B cell (primary cell): ENCODE measurements around the gene PI4KA.
"Not testable (repeated sequence)": the region's sequence is repeated elsewhere in the genome, so short reads cannot be mapped to it uniquely, and the experiment has no call there.

ENCODE experiments used
- EZH2 ChIP-seq: IDR thresholded peaks from 2 replicates; pipeline ENCODE4 v1.6.1; 2012; ENCODE audit warnings: borderline replicate concordance, low read depth, mild to moderate bottlenecking, moderate library complexity, low read length; ENCODE audit not compliant: insufficient read depth, poor library complexity, severe bottlenecking
- TF ChIP-seq, protein P1 (sequence below): fragments of 200-600 bp; IDR thresholded peaks from one replicate; pipeline ENCODE4 v1.8.0; 2022; ENCODE audit warnings: antibody characterized with exemption, mild to moderate bottlenecking

DNA sequence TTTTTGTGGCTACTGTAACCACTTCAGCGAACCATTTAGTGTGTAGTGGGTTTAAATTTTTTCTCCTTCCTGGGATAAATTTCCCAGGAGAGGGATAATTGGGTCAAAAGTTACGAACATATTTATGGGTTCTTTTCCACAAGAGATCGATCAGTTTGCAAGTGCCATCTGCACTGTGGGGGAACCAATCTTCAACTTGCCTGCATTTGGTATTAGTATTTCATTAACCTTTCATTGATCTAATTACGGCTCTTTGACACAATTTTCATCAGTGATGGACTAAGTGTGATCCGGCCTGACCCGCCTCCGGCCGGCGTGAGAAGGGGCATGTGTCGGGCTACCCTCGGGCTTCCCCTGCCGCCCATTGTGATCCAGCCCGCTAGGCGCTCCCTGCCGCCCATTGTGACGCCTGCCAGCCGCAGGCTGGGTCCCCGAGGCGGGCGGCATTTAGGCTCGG lies 156.9 kb downstream of the PI4KA start:
- TF ChIP-seq, protein P1, sequence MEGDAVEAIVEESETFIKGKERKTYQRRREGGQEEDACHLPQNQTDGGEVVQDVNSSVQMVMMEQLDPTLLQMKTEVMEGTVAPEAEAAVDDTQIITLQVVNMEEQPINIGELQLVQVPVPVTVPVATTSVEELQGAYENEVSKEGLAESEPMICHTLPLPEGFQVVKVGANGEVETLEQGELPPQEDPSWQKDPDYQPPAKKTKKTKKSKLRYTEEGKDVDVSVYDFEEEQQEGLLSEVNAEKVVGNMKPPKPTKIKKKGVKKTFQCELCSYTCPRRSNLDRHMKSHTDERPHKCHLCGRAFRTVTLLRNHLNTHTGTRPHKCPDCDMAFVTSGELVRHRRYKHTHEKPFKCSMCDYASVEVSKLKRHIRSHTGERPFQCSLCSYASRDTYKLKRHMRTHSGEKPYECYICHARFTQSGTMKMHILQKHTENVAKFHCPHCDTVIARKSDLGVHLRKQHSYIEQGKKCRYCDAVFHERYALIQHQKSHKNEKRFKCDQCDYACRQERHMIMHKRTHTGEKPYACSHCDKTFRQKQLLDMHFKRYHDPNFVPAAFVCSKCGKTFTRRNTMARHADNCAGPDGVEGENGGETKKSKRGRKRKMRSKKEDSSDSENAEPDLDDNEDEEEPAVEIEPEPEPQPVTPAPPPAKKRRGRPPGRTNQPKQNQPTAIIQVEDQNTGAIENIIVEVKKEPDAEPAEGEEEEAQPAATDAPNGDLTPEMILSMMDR: not testable (repeated sequence)
- TF ChIP-seq EZH2: not testable (repeated sequence)
